HL-60 (cell line): ENCODE data around the gene C3.
"Not testable (repeated sequence)": the region's sequence is repeated elsewhere in the genome, so short reads cannot be mapped to it uniquely, and the experiment has no call there.

Source experiments
- DNase-seq, 2 experiments: peaks; one replicate each; pipeline ENCODE4 v3.0.0-alpha.2; 2010 to 2020; ENCODE audit warnings: low read depth in 1 of 2, low spot score in 1 of 2
- H3K27ac ChIP-seq: fragments of 250-450 bp; sonication (Bioruptor Pico); replicated peaks from 2 replicates; pipeline ENCODE4 v1.5.1; 2020; ENCODE audit warnings: mild to moderate bottlenecking, moderate library complexity
- H3K27me3 ChIP-seq: fragments of 250-450 bp; sonication (Bioruptor Pico); 2 replicates; pipeline ENCODE4 v1.5.1; 2021; ENCODE audit warnings: mild to moderate bottlenecking, moderate library complexity; ENCODE audit not compliant: insufficient read depth, poor library complexity, severe bottlenecking
- H3K4me3 ChIP-seq: replicated peaks from 2 replicates; pipeline ENCODE4 v1.5.1; 2011; ENCODE audit warnings: mild to moderate bottlenecking, control low read depth, low read length; ENCODE audit not compliant: insufficient read depth
- GABPA ChIP-seq: IDR thresholded peaks from 2 replicates; pipeline ENCODE4 v1.6.1; 2012; ENCODE audit warnings: low read depth
- POLR2AphosphoS5 ChIP-seq: IDR thresholded peaks from 2 replicates; pipeline ENCODE4 v1.6.1; 2012; ENCODE audit warnings: low read depth
- SPI1 ChIP-seq: IDR thresholded peaks from 2 replicates; pipeline ENCODE4 v1.6.1; 2012; ENCODE audit warnings: low read depth, mild to moderate bottlenecking, borderline replicate concordance
- TF ChIP-seq, protein P1 (sequence below): IDR thresholded peaks from one replicate; pipeline ENCODE4 v1.5.1; 2011; ENCODE audit warnings: low read length, control low read depth, inconsistent platforms; ENCODE audit not compliant: insufficient read depth
- TF ChIP-seq, protein P2 (sequence below): IDR thresholded peaks from 2 replicates; pipeline ENCODE4 v1.6.1; 2012; ENCODE audit warnings: low read depth; ENCODE audit not compliant: insufficient replicate concordance

C3 gene

GRCh38 chr19:6767357-6768235 lies 47.1 kb upstream of the C3 start, which contains the start of gene SH2D3A:
Gene SH2D3A (minus strand): TSS chr19:6767435. CDS start chr19:6763748, 3,687 bp downstream.
- peak; percentile 77 to 81 for DNase-seq
- H3K4me3 ChIP-seq: peak within 1 kb of the TSS; percentile 56
- no peaks in the 10 kb centered on the region for H3K27me3 ChIP-seq
- TF ChIP-seq SPI1: no peak
- no peak for TF ChIP-seq POLR2AphosphoS5
- no peak within 1 kb of the TSS for H3K27ac ChIP-seq

GRCh38 chr19:6767081-6767356 lies 46.6 kb upstream of the C3 start:
- Histone ChIP-seq H3K27me3 (no peaks in the 10 kb centered on the region), H3K4me3 (peak overlapping the region; percentile 56), H3K27ac (no peak overlapping the region)
- TF ChIP-seq GABPA (no peak), SPI1 (no peak), POLR2AphosphoS5 (no peak)
- TF ChIP-seq, protein P1, sequence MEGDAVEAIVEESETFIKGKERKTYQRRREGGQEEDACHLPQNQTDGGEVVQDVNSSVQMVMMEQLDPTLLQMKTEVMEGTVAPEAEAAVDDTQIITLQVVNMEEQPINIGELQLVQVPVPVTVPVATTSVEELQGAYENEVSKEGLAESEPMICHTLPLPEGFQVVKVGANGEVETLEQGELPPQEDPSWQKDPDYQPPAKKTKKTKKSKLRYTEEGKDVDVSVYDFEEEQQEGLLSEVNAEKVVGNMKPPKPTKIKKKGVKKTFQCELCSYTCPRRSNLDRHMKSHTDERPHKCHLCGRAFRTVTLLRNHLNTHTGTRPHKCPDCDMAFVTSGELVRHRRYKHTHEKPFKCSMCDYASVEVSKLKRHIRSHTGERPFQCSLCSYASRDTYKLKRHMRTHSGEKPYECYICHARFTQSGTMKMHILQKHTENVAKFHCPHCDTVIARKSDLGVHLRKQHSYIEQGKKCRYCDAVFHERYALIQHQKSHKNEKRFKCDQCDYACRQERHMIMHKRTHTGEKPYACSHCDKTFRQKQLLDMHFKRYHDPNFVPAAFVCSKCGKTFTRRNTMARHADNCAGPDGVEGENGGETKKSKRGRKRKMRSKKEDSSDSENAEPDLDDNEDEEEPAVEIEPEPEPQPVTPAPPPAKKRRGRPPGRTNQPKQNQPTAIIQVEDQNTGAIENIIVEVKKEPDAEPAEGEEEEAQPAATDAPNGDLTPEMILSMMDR: no peak
- TF ChIP-seq, protein P2, sequence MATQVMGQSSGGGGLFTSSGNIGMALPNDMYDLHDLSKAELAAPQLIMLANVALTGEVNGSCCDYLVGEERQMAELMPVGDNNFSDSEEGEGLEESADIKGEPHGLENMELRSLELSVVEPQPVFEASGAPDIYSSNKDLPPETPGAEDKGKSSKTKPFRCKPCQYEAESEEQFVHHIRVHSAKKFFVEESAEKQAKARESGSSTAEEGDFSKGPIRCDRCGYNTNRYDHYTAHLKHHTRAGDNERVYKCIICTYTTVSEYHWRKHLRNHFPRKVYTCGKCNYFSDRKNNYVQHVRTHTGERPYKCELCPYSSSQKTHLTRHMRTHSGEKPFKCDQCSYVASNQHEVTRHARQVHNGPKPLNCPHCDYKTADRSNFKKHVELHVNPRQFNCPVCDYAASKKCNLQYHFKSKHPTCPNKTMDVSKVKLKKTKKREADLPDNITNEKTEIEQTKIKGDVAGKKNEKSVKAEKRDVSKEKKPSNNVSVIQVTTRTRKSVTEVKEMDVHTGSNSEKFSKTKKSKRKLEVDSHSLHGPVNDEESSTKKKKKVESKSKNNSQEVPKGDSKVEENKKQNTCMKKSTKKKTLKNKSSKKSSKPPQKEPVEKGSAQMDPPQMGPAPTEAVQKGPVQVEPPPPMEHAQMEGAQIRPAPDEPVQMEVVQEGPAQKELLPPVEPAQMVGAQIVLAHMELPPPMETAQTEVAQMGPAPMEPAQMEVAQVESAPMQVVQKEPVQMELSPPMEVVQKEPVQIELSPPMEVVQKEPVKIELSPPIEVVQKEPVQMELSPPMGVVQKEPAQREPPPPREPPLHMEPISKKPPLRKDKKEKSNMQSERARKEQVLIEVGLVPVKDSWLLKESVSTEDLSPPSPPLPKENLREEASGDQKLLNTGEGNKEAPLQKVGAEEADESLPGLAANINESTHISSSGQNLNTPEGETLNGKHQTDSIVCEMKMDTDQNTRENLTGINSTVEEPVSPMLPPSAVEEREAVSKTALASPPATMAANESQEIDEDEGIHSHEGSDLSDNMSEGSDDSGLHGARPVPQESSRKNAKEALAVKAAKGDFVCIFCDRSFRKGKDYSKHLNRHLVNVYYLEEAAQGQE: no peak
- no peak for DNase-seq

GRCh38 chr19:6766357-6767080 lies 46.1 kb upstream of the C3 start:
- DNase-seq: no peak
- H3K27me3 ChIP-seq: no peaks in the 10 kb centered on the region
- TF ChIP-seq GABPA (no peak), SPI1 (no peak), POLR2AphosphoS5 (no peak)
- TF ChIP-seq, protein P2: no peak
- TF ChIP-seq, protein P1: no peak
- no peak overlapping the region for H3K27ac ChIP-seq
- no peak overlapping the region for H3K4me3 ChIP-seq

DNA sequence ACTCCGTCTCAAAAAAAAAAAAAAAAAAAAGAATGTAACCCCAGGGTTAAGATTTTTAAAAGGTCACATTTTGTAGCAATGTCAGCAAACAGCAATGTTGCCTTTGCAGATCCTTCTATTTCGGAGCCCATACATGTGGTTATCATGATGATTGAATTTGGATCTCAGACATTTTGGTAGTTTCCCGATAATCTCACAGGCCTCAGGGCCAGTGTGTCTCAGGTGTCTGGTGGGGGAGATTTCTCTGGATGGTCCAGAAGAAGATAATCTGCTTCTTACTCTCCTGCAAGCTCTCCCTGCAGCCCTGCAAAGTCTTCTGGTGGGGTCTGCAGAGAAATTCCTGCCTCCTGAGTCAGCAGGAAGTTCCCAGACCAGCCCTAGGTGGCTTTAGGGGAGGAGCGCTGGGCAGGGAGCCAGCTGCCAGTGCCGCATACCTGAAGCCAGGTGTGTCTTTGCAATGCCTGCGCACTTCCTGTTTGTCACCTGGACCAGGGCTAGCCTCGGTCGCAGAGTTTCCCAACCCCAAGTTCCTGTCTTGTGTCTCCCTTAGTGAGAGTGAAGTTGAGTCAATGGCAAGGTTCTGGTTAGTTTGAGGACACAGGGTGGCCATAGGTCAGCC lies 45.4 kb upstream of the C3 start:
- no peak overlapping the region for H3K4me3 ChIP-seq
- TF ChIP-seq GABPA (no peak), SPI1 (peak; percentile 44; the same call in 1 of the 2 replicates), POLR2AphosphoS5 (no peak)
- TF ChIP-seq, protein P2: no peak
- H3K27ac ChIP-seq: no peak overlapping the region

DNA sequence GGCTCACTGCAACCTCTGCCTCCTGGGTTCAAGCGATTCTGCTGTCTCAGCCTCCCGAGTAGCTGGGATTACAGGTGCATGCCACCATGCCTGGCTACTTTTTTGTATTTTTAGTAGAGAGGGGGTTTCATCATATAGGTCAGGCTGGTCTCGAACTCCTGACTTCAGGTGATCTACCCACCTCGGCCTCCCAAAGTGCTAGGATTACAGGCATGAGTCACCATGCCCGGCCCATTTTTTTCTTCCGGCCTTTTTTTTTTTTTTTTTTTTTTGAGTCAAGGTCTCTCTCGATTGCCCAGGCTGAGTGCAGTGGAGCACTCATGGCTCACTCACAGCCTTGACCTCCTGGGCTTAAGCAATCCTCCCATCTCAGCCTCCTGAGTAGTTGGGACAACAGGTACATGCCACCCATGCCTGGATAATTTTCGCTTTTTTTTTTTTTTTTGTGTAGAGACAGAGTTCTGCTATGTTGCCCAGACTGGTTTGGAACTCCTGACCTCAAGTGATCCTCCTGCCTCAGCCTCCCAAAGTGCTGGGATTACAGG lies 41.9 kb upstream of the C3 start:
- H3K27me3 ChIP-seq, H3K4me3 ChIP-seq, H3K27ac ChIP-seq, DNase-seq: not testable (repeated sequence)

More for the DNA sequence above, 45.4 kb upstream of the C3 start:
- DNase-seq: peak in 1 of 2 experiments; percentile 35
- H3K27me3 ChIP-seq: no peaks in the 10 kb centered on the region
